HG02970 (cell line): ENCODE results near the gene MCFD2.
"Not testable (repeated sequence)": the region's sequence is repeated elsewhere in the genome, so short reads cannot be mapped to it uniquely, and the experiment has no call there.

Source experiments
- ATAC-seq: cut with Tn5 transposase; IDR thresholded peaks from one replicate; pipeline ENCODE4 v1.9.1; 2021; ENCODE audit warnings: mild to moderate bottlenecking, moderate library complexity, moderate number of reproducible peaks; ENCODE audit not compliant: unreplicated experiment, low FRiP score

MCFD2 gene

DNA sequence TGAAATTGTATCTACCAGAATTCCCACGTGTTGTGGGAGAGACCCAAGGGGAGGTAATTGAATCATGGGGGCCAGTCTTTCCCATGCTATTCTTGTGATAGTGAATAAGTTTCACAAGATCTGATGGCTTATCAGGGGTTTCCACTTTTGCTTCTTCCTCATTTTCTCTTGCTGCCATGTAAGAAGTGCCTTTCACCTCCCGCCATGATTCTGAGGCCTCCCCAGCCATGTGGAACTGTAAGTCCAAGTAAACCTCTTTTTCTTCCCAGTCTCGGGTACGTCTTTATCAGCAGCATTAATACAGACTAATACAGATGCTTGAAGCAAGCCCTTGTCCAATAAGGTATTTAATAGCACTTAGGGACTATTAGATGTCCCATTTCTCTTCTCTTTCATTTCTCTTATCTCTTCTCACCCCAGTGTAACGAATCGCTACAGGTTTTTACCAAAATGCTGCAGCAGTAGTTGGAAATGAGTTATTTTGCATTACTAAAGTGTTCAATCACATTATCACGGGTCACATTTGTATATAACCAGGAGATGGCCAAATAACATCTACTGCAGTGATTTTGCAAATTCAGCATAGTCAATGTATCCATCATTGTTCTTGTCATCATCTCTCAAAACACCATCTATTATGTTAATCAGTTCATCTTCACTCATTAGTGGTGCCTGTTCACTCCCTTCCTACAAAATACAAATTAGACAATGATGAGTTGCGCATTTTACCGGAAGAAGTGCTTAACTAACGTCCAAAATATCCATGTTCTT lies 10.5 kb downstream of the MCFD2 start:
- not testable (repeated sequence) for ATAC-seq

DNA sequence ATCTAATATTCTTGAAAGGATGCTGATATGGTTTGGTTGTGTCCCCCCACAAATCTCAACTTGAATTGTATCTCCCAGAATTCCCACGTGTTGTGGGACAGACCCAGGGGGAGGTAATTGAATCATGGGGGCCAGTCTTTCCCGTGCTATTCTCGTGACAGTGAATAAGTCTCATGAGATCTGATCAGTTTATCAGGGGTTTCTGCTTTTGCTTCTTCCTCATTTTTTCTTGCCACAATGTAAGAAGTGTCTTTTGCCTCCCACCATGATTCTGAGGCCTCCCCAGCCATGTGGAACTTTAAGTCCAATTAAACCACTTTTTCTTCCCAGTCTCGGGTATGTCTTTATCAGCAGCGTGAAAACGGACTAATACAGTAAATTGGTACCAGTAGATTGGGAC lies 12.6 kb downstream of the MCFD2 start:
- ATAC-seq: not testable (repeated sequence)

DNA sequence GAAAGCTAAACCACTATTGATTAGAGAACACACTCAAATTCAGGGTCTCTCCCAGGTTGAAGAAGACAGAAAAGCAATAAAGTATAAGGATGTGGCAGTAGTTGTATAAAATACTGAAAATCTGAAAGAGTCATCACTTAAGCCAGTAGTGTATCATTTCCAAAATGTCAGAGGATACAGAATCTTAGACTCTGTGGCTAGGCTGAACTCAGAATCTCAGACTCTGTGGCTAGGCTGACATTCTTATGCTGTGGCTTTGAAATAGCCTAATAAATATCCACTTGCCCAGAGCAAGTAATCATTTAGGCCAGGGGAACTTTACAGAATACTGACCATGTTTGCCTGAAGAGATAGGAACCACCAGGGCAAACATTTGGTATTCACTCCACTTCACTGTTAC lies 13.1 kb downstream of the MCFD2 start:
- ATAC-seq: no peak

GRCh38 chr2:46901611-46902010 lies 14.0 kb downstream of the MCFD2 start:
- no peak for ATAC-seq

DNA sequence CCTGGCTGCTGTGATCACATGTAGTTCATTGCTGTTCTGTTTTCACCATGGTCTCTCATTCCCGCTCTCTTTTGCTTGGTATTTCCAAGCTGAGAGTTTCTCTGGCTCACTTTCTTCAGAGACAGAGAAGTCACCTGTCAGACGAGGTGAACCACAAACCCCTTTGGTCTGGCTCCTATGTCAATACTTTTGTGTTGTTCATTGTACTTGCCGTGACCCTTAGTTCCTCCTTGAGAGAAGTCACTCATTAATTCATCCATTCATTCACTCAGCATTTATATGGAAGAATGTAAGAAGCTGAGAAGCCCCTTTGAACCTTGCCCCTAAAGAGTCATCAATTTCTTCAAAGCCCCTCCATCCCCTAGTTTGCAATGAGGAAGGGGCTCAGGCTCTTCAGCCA lies 15.2 kb downstream of the MCFD2 start:
- ATAC-seq: no peak

DNA sequence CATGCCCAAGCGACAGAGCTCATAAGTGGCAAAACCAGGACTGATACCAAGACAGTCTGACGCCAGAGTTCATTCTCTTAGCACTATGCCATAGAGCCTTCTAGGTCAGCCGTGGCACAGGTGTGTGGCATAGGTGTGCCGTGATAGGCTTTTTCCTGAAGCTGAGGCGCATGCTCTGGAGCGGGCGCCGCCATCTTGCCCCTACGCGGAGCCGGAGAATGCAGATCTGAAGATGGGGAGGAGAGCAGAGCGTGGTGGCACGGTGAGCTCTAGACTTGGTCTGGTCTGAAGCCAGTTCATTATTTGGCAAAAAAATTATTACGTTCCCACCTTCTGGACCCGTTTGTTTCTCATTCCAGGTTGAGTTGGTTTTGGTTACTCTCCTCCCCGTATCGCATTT lies 16.6 kb downstream of the MCFD2 start:
- ATAC-seq: no peak

DNA sequence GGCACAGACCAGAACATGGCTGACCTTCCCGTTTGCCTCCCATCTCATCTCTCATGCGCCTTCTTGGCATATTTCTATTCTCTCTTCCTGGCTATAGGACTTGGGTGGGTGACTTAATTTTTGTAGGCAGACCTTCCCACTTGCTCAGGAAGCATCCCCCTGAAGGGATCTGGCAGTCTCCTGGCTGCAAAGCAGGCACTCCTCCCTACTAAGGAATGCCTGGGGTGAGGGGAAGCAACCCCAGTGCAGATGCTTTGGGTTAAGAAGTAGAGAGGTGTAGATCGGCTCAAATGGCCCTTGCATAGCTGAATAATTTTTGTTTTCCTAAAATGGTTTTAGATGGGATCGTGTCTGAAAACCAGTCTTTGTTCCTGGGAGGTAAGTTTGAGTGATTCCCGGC lies 17.6 kb downstream of the MCFD2 start:
- no peak for ATAC-seq

DNA sequence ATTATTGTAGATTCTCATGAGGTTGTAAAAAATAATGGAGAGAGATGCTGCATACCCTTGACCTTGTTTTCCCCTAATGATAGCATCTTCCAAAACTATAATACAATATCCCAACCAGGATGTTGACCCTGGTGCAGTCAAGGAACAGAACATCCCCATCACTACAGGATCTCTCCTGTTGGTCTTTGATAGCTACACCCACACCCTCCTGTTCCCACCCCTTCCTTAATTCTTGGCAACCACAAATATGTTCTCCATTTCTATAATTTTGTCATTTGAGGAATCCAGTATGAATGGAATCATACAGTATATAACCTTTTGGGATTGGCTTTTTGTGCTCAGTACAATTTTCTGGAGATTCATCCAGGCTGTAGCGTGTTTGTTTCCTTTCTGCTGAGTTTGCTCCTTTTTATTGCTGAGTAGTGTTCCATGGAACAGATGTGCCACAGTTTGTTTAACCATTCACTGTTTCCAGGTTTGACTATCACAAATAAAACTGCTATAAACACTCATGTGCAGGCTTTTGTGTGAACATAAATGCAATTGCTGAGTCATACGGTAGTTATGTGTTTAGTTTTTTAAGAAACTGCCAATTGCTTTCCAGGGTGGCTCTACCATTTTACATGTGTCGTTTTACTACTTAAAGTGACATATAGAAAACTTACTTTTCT lies 22.2 kb downstream of the MCFD2 start:
- ATAC-seq: no peak

DNA sequence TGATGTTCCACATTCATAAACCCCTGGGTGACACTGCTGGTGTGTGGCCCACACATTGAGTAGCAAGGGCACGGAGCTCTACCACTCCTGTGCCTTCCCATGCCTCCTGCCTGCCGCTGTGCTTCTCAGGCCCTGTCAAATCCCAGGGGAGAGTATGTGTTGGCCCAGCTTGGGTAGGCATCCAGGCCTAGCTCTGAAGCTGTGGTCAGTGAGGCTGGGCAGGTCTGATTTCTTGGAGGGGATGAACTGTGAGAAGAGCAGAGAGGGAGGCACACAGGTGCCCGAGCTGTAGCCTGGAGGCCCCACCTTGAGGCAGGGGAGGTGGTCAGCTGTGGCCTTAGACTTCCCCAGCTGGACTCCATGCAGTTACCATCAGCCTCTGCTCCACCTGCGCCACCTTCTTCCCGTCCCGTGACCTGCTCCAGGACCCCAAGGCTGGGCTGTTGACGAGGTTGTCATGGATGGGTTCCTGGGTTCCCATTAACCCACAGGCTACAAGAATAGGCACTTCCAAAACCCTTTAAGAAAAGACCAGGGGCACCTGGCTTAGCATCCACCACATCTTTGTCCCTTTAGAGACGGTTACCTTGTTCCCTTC lies 23.6 kb downstream of the MCFD2 start:
- ATAC-seq: no peak

DNA sequence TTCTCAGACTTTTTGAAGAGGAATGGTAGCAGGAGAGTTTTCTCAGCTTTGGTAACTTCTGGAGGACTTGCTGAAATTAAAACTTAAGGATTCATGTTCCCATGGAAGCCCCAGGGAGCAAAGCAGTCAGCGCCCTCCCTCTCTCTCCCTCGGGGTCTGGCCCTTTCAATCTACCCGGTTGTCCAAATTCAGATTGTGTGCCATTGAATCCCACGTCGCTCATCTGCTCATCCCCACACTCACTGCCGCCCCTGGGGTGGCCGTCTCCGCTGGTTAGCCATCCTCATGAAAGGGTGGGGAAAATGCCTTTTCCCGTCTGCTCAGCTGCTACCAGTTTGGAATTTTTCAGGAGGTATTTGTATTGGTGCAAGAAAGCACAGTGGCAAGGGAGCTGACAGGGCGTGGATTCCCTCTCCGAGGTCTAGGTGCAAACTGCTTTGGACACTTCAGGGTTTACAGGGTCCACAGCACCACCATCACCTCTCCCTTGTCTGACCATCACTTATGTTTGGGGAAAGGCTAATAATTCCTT lies 27.1 kb downstream of the MCFD2 start:
- no peak for ATAC-seq

DNA sequence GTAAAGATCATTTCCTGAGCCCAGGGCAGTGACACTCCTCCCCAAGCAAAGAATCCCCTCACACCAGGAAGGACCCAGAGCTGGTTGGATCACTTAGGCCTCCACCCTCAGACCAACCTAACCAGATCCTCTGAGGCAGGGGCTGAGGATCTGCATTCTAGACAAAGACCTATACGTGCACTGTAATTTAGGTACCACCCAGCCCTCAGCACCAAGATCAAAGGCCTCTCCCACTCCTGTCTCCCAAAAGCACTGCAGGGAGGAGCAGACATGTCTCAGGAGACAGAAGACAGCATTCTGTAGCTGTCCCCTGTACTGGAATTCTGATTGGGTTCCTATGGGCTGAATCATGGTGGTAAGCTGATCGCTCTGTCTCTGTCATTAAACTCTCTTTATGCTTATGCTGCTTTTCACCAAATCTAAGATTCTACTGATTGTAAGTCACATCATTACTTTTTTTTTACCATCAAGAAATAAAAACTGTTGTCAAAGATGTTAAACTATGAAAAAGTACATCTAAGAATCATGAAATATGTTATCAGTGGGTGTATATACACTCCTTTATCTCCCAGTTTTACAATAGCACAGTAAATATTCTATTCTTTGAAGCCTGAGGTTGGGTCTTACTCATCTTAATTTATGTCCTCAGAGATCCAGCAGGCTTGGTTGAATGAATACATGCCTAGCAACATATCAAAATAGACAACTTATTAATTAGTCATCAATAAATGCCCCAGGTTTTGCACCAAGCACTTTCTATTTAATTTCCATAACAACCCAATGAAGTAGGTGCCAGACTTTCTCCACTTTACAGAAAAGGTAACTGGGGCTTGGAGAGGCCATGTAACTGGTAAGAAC lies 28.3 kb downstream of the MCFD2 start:
- no peak for ATAC-seq

DNA sequence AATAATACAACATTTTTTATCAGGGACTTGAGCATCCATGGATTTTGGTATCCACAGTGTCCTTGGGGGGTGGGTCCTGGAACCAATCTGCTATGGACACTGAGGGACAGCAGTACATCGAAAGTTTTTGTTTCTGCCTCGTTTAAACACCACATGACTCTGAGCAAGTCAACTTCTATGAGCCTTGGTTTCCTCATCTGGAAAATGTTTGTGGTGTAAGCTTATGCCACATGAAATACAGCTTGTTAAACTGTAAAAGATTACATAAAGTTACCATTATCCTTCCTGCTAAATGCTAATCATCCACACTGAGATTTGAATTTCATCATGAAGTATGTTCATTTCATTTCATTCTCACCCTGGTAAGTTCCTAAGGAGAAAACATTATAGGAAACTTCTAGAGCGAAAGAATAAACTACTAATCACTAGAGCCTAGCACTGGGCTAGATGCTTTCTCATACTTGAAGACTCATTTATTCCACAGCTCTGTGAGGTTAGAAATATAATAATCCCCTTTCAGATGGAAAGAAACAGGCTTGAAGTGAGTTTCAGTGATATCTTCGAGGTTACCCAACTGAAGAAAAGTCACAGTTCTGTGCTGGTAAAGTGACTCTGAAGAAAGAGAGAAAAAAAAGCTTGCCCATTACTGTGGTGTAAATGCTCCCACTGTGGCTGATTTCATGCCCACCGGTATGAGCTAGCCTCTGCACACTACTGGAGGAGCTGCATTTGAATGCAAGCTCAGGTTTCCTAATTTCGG lies 29.2 kb downstream of the MCFD2 start:
- ATAC-seq: no peak

DNA sequence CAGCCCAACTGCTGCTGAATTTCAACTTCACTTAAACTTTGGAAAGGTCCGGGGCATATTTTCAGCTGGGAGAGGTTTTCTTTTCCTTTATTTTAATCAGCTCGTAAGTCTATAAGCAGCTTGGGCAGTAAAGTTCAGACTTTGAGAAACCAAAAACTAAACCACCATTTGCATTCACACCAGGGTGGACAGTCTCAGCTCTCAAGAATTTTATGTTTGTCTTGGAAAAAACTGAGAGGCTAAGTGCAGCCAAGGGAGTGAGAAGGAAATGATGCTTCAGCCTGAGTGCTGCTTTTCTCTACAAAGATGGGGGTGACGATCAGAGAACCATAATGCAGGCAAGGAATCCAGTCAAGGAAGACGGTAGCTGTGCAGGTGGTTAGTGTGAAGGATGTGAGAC lies 30.2 kb downstream of the MCFD2 start:
- no peak for ATAC-seq

- no peak for ATAC-seq
Observed at GRCh38 chr2:46879511-46879910, 36.1 kb downstream of the MCFD2 start.

GRCh38 chr2:46878886-46879285 lies 36.7 kb downstream of the MCFD2 start:
- ATAC-seq: no peak

GRCh38 chr2:46878240-46878877 lies 37.2 kb downstream of the MCFD2 start:
- ATAC-seq: no peak

- no peak for ATAC-seq
Observed at GRCh38 chr2:46877619-46878113, 37.9 kb downstream of the MCFD2 start.

GRCh38 chr2:46876741-46877384 lies 38.7 kb downstream of the MCFD2 start:
- no peak for ATAC-seq
